NAMALWA (cell line): ENCODE measurements around the gene SRSF9.
"Not testable (repeated sequence)": the region's sequence is repeated elsewhere in the genome, so short reads cannot be mapped to it uniquely, and the experiment has no call there.

Source experiments
- DNase-seq: peaks from one replicate; pipeline ENCODE4 v3.0.0-alpha.2; 2015; ENCODE audit warnings: low spot score

The SRSF9 gene, protein sequence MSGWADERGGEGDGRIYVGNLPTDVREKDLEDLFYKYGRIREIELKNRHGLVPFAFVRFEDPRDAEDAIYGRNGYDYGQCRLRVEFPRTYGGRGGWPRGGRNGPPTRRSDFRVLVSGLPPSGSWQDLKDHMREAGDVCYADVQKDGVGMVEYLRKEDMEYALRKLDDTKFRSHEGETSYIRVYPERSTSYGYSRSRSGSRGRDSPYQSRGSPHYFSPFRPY

DNA sequence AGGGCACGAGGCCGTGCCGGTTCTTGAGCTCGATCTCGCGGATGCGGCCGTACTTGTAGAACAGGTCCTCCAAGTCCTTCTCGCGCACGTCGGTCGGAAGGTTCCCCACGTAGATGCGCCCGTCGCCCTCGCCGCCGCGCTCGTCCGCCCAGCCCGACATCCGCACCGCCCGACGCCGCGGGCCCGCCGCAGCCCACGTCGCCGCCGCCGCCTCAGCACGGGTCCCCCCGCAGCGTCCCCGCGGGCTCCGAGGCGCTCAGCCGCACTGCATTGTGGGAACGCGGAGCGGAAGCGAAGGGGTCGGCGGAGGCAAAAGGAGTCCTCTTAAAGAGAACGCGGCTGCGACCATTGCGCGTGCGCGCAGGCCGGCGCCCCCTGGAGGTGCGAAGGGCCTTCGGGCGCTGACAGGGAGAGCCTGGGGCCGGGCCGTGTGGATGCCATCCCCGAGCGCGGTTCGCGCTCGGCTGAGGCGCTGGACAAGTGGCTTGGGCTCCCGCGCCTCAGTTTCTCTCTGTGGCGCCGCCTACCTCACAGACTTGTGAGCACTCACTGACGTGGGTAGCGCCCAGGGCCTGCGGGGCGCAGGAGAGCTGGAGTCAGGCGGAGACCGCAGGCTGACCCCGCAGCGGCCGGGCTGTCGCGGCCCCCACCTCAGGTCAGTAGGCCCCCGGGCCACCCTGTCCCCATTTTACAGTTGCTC is at the start of gene SRSF9:
TSS of gene SRSF9 (minus strand) at position 299 of the 700 bp plus-strand sequence. CDS start at position 160, 139 bp downstream.
- DNase-seq = peak; percentile 97

DNA sequence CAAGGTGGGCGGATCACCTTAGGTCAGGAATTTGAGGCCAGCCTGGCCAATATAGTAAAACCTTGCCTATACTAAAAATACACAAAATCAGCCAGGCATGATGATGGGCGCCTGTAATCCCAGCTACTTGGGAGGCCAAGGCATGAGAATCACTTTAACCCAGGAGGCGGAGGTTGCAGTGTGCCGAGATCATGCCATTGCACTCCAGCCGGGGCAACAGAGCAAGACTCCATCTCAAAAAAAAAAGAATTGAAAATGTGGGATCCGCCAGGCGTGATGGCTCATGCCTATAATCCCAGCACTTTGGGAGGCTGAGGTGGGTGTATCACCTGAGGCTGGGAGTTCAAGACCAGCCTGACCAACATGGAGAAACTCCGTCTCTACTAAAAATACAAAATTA is 49.8 kb upstream of the SRSF9 start:
- DNase-seq = not testable (repeated sequence)

GRCh38 chr12:120515496-120515895 is 45.9 kb upstream of the SRSF9 start:
- DNase-seq = no peak

- no peak for DNase-seq
Observed at GRCh38 chr12:120514002-120514401, 44.5 kb upstream of the SRSF9 start.

DNA sequence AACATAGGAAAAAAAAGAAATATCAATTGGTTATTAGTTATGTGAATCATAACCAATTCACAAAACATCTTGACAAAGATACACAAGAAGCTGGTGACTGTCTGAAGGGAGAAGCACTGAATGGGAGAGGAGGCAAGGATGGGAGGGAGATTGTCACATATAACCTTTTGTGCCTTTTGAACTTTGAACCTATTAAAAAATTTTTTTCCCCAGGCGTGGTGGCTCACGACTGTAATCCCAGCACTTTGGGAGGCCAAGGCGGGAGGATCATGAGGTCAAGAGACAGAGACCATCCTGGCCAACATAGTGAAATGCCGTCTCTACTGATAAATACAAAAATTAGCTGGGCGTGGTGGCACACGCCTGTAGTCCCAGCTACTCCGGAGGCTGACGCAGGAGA is 39.0 kb upstream of the SRSF9 start:
- DNase-seq = no peak

GRCh38 chr12:120504587-120504986 is 35.0 kb upstream of the SRSF9 start:
- no peak for DNase-seq

DNA sequence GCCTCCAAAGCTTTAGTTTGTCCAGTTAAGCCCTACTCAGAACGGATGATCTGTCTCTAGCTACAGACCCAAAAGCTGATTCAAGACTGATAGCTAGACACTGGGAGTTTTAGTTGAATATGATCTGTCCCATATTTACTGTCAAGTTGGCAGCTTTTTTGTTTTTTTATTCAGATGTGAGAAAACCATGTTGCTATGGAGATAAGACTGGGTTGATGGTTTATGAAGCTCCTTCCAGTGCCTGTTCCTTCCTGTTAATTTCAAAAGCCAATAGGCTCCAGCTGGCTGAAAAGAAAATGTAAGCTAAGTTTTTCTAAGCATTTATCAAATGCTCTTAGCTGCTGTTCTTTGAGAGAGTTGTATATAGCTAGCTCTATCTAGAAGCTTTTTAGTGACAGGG is 31.0 kb upstream of the SRSF9 start:
- no peak for DNase-seq

- no peak for DNase-seq
Observed at GRCh38 chr12:120498870-120499515, 29.4 kb upstream of the SRSF9 start.

DNA sequence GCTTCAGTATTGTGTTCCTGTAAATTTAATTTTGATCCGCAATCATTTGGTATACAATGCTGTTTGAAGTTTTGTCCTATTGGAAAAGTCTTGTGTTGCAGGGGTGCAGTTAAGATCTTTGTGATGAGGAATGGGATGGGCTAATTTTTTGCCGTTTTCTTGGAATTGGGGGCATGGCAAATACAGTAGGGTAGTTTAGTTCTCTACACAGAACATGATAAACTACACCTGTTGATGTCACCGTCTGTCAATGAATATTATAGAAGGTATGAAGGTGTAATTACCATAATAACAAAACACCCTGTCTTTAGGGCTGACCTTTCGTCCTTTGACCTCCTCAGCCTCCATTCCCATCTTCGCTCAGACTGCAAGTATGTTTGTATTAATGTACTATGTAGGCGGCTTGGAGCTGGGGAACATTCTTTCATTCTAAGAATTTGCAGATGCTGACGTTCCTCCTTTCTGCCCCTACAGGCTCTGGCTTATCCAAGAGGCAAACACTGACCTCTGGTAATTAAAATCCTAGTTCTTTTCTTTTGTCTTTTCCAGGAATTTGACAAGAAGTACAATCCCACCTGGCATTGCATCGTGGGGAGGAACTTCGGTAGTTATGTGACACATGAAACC is 28.1 kb upstream of the SRSF9 start:
- DNase-seq = no peak

GRCh38 chr12:120496413-120497340 is 27.1 kb upstream of the SRSF9 start:
- peak; percentile 69 for DNase-seq

DNA sequence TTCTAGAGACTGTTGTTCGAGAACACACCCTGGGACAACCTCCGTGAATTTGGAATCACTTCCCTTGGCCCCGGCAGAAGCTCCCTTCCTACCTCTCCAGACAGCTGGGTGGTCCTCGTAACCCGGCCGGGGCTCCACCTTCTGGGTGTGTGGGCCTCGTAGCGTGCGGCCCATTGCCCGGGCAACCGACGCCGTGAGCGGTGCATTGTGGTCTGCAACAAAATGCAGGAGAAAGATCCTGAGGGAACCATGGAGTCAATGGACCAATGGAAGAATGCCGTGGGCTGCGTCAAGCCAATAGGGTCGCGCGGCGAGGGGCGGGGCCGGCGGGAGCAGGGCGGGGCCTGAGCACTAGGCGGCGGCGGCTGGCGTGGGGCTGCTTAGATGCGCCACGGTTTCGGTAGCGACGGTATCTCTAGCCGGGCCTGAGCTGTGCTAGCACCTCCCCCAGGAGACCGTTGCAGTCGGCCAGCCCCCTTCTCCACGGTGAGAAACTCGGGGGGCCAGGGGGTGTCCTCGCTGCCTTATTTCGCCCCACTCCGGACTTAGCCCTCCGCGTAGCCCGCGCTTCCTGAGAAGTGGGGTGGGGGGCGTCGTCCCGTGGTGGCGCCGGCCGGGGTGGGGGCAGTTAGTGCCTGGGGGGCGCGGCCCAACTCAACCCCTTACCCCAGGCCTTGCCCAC is 26.3 kb upstream of the SRSF9 start, which contains the start of gene DYNLL1:
TSS of gene DYNLL1 (plus strand) at position 383 of the 682 bp plus-strand sequence. CDS start 309 bp downstream, outside the sequence.
- peak; percentile 96 for DNase-seq

DNA sequence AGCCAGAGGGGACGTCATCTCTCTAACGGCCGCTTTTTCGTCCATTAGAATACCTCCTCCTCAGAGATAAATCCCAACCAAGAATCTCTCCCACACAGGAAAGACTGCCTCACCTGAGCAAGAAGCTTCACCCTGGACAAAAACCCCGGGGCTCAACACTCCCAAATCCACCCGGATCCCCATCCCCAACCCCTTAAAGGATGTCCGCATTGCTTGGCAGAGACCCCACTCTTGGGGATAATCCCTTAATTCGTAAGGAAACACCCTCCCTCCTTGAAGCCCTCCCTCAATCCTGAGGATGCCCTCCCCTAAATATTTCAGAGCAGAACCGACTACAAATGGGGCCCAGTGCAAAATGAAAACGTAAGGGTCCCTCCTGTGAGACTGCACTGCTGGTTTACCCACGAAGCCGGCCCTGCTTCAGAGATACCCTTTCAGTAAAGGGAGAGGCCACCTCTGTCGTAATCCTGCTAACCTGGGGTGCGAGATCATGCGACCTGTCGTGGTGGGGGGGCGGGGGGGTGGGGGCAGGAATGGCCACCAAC is 25.7 kb upstream of the SRSF9 start:
- DNase-seq = no peak

- no peak for DNase-seq
Observed at GRCh38 chr12:120490833-120491512, 21.4 kb upstream of the SRSF9 start.

DNA sequence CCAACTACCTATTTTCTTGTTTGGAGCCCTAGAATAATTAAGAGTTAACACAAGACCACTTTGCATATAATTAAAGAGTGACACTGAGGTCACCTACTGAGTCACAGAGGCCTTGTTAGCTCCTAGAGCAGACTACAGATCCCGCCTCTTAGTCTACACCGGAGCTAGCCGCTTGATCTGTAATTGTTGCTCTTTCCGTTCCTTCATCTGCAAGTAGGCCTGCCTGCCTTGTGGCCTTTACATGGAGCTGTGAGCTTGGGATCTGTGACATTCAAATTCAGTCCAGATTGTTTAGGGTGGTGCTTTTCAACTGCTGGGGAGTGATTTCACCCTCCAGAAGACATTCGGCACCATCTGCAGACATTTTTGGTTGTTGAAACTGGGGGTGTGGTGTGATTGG is 20.8 kb upstream of the SRSF9 start:
- no peak for DNase-seq

GRCh38 chr12:120489018-120489417 is 19.5 kb upstream of the SRSF9 start:
- no peak for DNase-seq

DNA sequence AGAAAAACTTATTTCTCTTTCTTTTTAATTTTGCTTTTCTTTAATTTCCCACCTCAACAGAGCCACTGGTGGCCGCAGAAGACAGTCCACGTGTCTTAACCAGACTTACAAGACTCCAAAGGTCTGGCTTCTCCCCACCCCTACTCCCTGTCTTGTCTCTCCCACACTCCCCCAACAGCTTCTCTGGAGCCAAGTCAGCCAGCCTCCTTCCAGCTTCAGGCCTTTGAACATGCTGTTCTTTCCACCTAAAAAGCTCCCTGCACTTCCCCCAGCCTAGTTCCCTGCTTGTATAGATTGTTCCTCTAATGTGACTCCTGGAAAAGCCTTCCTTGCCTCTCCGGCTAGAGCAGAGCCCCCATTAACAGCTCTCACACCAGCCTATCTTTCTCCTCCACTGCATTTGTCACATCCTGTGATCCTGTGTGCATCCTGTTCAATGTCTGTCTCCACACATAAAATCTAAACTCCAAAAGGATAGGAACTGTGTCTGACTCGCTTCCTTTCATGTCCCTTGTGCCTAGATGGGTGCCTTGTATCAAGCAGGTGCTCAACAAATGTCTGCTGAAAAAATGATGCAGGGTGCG is 18.6 kb upstream of the SRSF9 start:
- DNase-seq = no peak

- not testable (repeated sequence) for DNase-seq
Observed at GRCh38 chr12:120487552-120487951, 18.0 kb upstream of the SRSF9 start.

DNA sequence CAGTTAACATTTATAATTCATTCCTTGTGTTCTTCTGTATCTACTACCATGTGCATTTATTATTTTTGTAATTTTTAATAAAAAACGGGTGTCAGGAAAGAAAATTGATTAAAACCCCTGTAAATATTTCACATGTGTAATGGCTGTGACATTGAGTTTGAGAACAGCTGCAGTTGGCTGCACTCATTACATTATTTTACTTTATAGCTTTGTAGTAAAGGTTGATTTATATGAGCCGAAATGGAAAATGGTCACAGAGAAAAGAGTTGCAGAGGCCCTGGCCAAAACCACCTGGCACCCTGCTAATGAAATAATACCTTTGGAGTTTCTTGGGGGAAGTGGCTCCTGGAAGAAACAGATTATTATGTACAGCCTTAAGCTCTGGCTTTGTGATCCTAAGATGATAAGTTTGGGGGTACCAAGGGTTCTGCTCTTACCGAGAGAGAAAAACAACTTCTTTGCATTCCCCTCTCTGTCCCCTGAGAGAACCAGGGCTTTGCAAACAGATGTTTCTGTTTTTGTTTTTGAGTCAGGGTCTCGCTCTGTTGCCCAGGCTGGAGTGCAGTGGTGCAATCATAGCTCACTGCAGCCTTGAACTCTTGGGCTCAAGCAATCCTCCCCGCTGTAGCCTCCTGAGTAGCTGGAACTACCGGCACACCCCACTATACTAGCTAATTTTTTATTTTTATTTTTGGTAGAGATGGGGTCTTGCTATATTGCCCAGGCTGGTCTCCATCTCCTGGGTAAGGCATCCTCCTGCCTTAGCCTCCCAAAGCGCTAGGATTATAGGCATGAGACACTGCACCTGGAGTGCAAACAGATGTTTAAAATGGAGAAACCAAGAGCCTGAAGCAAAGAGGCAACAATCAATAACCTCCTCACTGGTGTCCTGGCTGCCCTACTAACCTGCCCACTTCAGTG is 16.7 kb upstream of the SRSF9 start:
- DNase-seq = peak; percentile 73

- DNase-seq = no peak
Observed at GRCh38 chr12:120483621-120484020, 14.1 kb upstream of the SRSF9 start.
